Fibroblast of skin of right biceps (primary cell): ENCODE results near the gene TPD52L2.
"Not testable (repeated sequence)": the region's sequence is repeated elsewhere in the genome, so short reads cannot be mapped to it uniquely, and the experiment has no call there.

ENCODE experiments used
- DNase-seq: peaks from one replicate; pipeline ENCODE4 v3.0.0-alpha.2; 2013

Gene TPD52L2

GRCh38 chr20:63898882-63899558, 34.0 kb downstream of the TPD52L2 start:
- DNase-seq, result no peak

GRCh38 chr20:63900413-63900812, 35.3 kb downstream of the TPD52L2 start:
- no peak for DNase-seq

- no peak for DNase-seq
Observed at GRCh38 chr20:63903796-63904561, 38.9 kb downstream of the TPD52L2 start.

- no peak for DNase-seq
Observed at GRCh38 chr20:63908008-63908682, 43.1 kb downstream of the TPD52L2 start.

GRCh38 chr20:63911176-63911575, 46.1 kb downstream of the TPD52L2 start:
- no peak for DNase-seq

GRCh38 chr20:63913768-63914167, 48.7 kb downstream of the TPD52L2 start:
- no peak for DNase-seq

GRCh38 chr20:63915471-63915870, 50.4 kb downstream of the TPD52L2 start:
- no peak for DNase-seq

GRCh38 chr20:63916371-63916939, 51.4 kb downstream of the TPD52L2 start:
- DNase-seq, result peak; percentile 25

GRCh38 chr20:63917811-63918210, 52.7 kb downstream of the TPD52L2 start:
- no peak for DNase-seq

- DNase-seq, result no peak
Observed at GRCh38 chr20:63919130-63919529, 54.1 kb downstream of the TPD52L2 start.

- DNase-seq, result no peak
Observed at GRCh38 chr20:63920226-63920625, 55.2 kb downstream of the TPD52L2 start.

- DNase-seq, result no peak
Observed at GRCh38 chr20:63923651-63924050, 58.6 kb downstream of the TPD52L2 start.

GRCh38 chr20:63924241-63924640, 59.2 kb downstream of the TPD52L2 start:
- DNase-seq, result no peak

GRCh38 chr20:63926298-63926697, 61.2 kb downstream of the TPD52L2 start:
- DNase-seq, result no peak

- no peak for DNase-seq
Observed at GRCh38 chr20:63929071-63929470, 64.0 kb downstream of the TPD52L2 start.

- DNase-seq, result not testable (repeated sequence)
Observed at GRCh38 chr20:63929473-63929883, 64.4 kb downstream of the TPD52L2 start.

- DNase-seq, result no peak
Observed at GRCh38 chr20:63930971-63931553, 66.0 kb downstream of the TPD52L2 start.

GRCh38 chr20:63931735-63932134, 66.7 kb downstream of the TPD52L2 start:
- no peak for DNase-seq

- DNase-seq, result no peak
Observed at GRCh38 chr20:63932606-63933160, 67.6 kb downstream of the TPD52L2 start.

GRCh38 chr20:63933646-63934045, 68.6 kb downstream of the TPD52L2 start:
- no peak for DNase-seq

GRCh38 chr20:63934271-63935068, 69.4 kb downstream of the TPD52L2 start:
- DNase-seq, result no peak

GRCh38 chr20:63935447-63935846, 70.4 kb downstream of the TPD52L2 start:
- DNase-seq, result no peak
